ENCODE data around the gene SOAT1. TPM values are rescaled to one million over a fixed set of nuclear protein-coding genes. Genes with fewer than 3 reads are reported as not detected.

The SOAT1 gene
- polyA plus RNA-seq, 2 of the 4 experiments (the other 2 are of a cell fraction) = 19.0 to 62.1 TPM

- POLR2A ChIA-PET = no interaction called here
- 94% methylated on average over 7 of the region's 7 CpGs for WGBS (ENCODE audit: missing lambda C conversion rate)
- no peaks in the 10 kb centered on the region for H3K4me1 ChIP-seq
Observed at GRCh38 chr1:179327196-179327595, 33.6 kb downstream of the SOAT1 start.

GRCh38 chr1:179327679-179328078, 34.1 kb downstream of the SOAT1 start:
- H3K27ac ChIP-seq = no peak overlapping the region
- peaks cover 8% of the 10 kb centered on the region; the same call in 1 of the 3 replicates for H3K9me3 ChIP-seq
- H3K4me3 ChIP-seq = no peak overlapping the region
- POLR2A ChIA-PET = no interaction called here
- ATAC-seq = no peak
- CTCF ChIA-PET = no interaction called here
- DNase-seq (ENCODE audit: low read depth in 1 of 2, low spot score in 1 of 2) = no peak
- H3K4me1 ChIP-seq = no peaks in the 10 kb centered on the region
- TF ChIP-seq MAX (IDR thresholded peaks at IDR 0.05) (no peak), FOSL2 (IDR thresholded peaks at IDR 0.05) (no peak), FOSL2 (CRISPR knock-in tag; IDR thresholded peaks at IDR 0.05) (no peak), JUN (IDR thresholded peaks at IDR 0.05) (no peak), FOSB (CRISPR knock-in tag; IDR thresholded peaks at IDR 0.05) (no peak), HOXB13 (CRISPR knock-in tag; IDR thresholded peaks at IDR 0.05; ENCODE audit: low read depth) (no peak), MYC (IDR thresholded peaks at IDR 0.05; ENCODE audit: borderline replicate concordance, low read length) (no peak), HMGXB4 (CRISPR knock-in tag; IDR thresholded peaks at IDR 0.05; ENCODE audit: borderline replicate concordance) (no peak), RAD21 (conservative IDR thresholded peaks at IDR 0.05 in 1 of 2, IDR thresholded peaks at IDR 0.05 in 1 of 2) (no peak), PHF8 (IDR thresholded peaks at IDR 0.05; ENCODE audit: borderline replicate concordance, low read depth) (no peak), E2F6 (IDR thresholded peaks at IDR 0.05; ENCODE audit: borderline replicate concordance, low read depth) (no peak), BHLHE40 (IDR thresholded peaks at IDR 0.05; ENCODE audit: low read depth, low read length) (no peak), POLR2A (IDR thresholded peaks at IDR 0.05; ENCODE audit: low read length) (no peak), CBX8 (IDR thresholded peaks at IDR 0.05) (no peak), BCL3 (IDR thresholded peaks at IDR 0.05) (no peak)
- H3K4me2 ChIP-seq = no peak overlapping the region
- no peak for FAIRE-seq
- WGBS (ENCODE audit: missing lambda C conversion rate) = 77% methylated on average over 3 of the region's 3 CpGs

More at GRCh38 chr1:179327196-179327595, 33.6 kb downstream of the SOAT1 start:
- Histone ChIP-seq H3K4me2 (no peak overlapping the region), H3K9me3 (peaks cover 8% of the 10 kb centered on the region; the same call in 1 of the 3 replicates), H3K4me3 (no peak overlapping the region), H3K27ac (no peak overlapping the region)
- FAIRE-seq (no peak), DNase-seq (ENCODE audit: low read depth in 1 of 2, low spot score in 1 of 2) (no peak), ATAC-seq (no peak)
- TF ChIP-seq RAD21 (conservative IDR thresholded peaks at IDR 0.05 in 1 of 2, IDR thresholded peaks at IDR 0.05 in 1 of 2) (no peak), HOXB5 (CRISPR knock-in tag; IDR thresholded peaks at IDR 0.05) (no peak), RFX5 (IDR thresholded peaks at IDR 0.05) (no peak), RNF2 (IDR thresholded peaks at IDR 0.05; ENCODE audit: borderline replicate concordance, low read depth) (no peak), TFCP2L1 (CRISPR knock-in tag; IDR thresholded peaks at IDR 0.05) (no peak), ZNF302 (CRISPR knock-in tag; IDR thresholded peaks at IDR 0.05) (no peak), RARB (CRISPR knock-in tag; IDR thresholded peaks at IDR 0.05) (no peak), REST (IDR thresholded peaks at IDR 0.05) (no peak), CBX2 (IDR thresholded peaks at IDR 0.05; ENCODE audit: borderline replicate concordance, low read depth) (no peak), PBX3 (IDR thresholded peaks at IDR 0.05) (no peak), FOSL2 (IDR thresholded peaks at IDR 0.05) (no peak), FOSL2 (CRISPR knock-in tag; IDR thresholded peaks at IDR 0.05) (no peak), JUNB (IDR thresholded peaks at IDR 0.05) (no peak), EHMT2 (IDR thresholded peaks at IDR 0.05; ENCODE audit: low read depth) (no peak)
- CTCF ChIA-PET = interaction anchor here (0.5 kb wide), 1 partner anchor 87 kb away, joined by 3 read pairs; no protein-coding TSS in a partner anchor
